Measurements from ENCODE around the gene WWOX. TPM values are rescaled to one million over a fixed set of nuclear protein-coding genes. Genes with fewer than 3 reads are reported as not detected.

Gene WWOX
- total RNA-seq, 1 donor from 2014 or later, result 7.3 TPM

DNA sequence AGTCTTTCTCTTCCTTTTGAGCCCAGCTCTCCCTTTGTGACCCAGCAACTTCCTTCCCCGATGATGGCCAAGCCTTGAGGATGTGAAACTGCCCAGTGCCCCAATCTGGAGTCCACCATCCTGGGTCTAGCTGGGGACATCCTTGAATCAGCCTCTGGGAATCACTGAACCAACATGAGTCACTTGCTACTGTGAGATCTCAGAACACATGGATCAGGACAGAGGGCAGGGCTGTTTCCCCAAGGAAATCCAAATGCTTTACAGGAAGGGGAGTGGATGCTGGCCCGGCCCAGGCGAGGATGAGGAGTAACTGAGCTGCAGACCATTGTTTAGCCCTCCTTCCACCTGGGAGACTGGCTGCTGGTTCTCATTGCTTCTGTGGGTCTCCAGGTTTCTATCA lies 547.6 kb downstream of the WWOX start:
- Mint-ChIP-seq H3K9me3 (ENCODE audit: unreplicated experiment) (peaks cover 1% of the 10 kb centered on the region), H3K4me3 (ENCODE audit: unreplicated experiment) (no peak overlapping the region), H3K4me1 (ENCODE audit: low read depth, unreplicated experiment) (peaks cover 9% of the 10 kb centered on the region), H3K27me3 (ENCODE audit: low read depth, unreplicated experiment) (peaks cover 6% of the 10 kb centered on the region), H3K27ac (ENCODE audit: unreplicated experiment) (no peak overlapping the region), H3K36me3 (ENCODE audit: low read depth, unreplicated experiment) (no peaks in the 10 kb centered on the region)
- Histone ChIP-seq H3K4me2 (ENCODE audit: low read length) (no peak overlapping the region), H2AFZ (ENCODE audit: low read depth, low read length) (no peak overlapping the region), H3K9me3 (ENCODE audit: insufficient read depth, low read depth, low read length) (no peaks in the 10 kb centered on the region), H3K36me3 (ENCODE audit: insufficient read depth, low read length) (no peaks in the 10 kb centered on the region), H3K4me3 (ENCODE audit: insufficient read depth, low read depth, low read length) (no peak overlapping the region), H3K27me3 (ENCODE audit: insufficient read depth, low read length) (no peaks in the 10 kb centered on the region), H3K79me2 (ENCODE audit: insufficient read depth, low read length) (no peaks in the 10 kb centered on the region), H4K20me1 (ENCODE audit: insufficient read depth, low read length) (no peaks in the 10 kb centered on the region), H3K27ac (ENCODE audit: low read depth, low read length) (no peak overlapping the region), H3K9ac (ENCODE audit: low read length) (no peak overlapping the region), H3K4me1 (ENCODE audit: insufficient read depth, low read length) (no peaks in the 10 kb centered on the region)
- no peak for DNase-seq (ENCODE audit: low read depth)
- TF ChIP-seq EZH2 (IDR thresholded peaks at IDR 0.05; ENCODE audit: insufficient read depth, low read length), result no peak
- no peak for FAIRE-seq

DNA sequence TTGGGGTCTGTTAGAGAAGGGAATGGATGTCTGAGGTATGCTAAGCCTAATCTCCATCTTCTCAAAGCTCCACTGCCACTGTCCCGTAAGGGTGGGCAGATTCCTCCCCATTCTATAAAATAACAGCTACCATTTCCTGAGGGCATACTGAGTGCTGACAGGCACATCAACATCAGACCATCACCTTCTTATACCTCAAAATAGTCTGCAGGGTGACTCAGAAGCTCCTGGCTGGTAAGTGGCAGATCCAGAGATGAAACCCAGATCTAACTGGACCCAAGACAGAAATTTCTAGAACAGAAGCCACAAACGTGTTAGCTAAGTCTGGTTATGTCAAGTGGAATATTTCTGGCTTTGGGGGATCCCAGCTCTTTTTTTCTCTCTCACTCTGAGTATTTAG lies 548.0 kb downstream of the WWOX start:
- no peak overlapping the region for H2AFZ ChIP-seq (ENCODE audit: low read depth, low read length)
- Mint-ChIP-seq H3K36me3 (ENCODE audit: low read depth, unreplicated experiment) (no peaks in the 10 kb centered on the region), H3K9me3 (ENCODE audit: unreplicated experiment) (peaks cover 1% of the 10 kb centered on the region), H3K27ac (ENCODE audit: unreplicated experiment) (no peak overlapping the region), H3K4me1 (ENCODE audit: low read depth, unreplicated experiment) (peaks cover 9% of the 10 kb centered on the region), H3K27me3 (ENCODE audit: low read depth, unreplicated experiment) (peaks cover 4% of the 10 kb centered on the region), H3K4me3 (ENCODE audit: unreplicated experiment) (no peak overlapping the region)
- no peaks in the 10 kb centered on the region for H3K4me1 ChIP-seq (ENCODE audit: insufficient read depth, low read length)
- no peak for DNase-seq (ENCODE audit: low read depth)
- no peaks in the 10 kb centered on the region for H3K9me3 ChIP-seq (ENCODE audit: insufficient read depth, low read depth, low read length)
- no peak overlapping the region for H3K4me2 ChIP-seq (ENCODE audit: low read length)
- no peaks in the 10 kb centered on the region for H3K79me2 ChIP-seq (ENCODE audit: insufficient read depth, low read length)
- TF ChIP-seq CTCF (IDR thresholded peaks at IDR 0.05; ENCODE audit: insufficient read depth, low read depth, low read length) (no peak), EZH2 (IDR thresholded peaks at IDR 0.05; ENCODE audit: insufficient read depth, low read length) (no peak)
- H3K27me3 ChIP-seq (ENCODE audit: insufficient read depth, low read length), result no peaks in the 10 kb centered on the region
- FAIRE-seq, result no peak
- H3K9ac ChIP-seq (ENCODE audit: low read length), result no peak overlapping the region
- H4K20me1 ChIP-seq (ENCODE audit: insufficient read depth, low read length), result no peaks in the 10 kb centered on the region
- no peak overlapping the region for H3K4me3 ChIP-seq (ENCODE audit: insufficient read depth, low read depth, low read length)
- H3K27ac ChIP-seq (ENCODE audit: low read depth, low read length), result no peak overlapping the region
- H3K36me3 ChIP-seq (ENCODE audit: insufficient read depth, low read length), result no peaks in the 10 kb centered on the region

GRCh38 chr16:78648517-78648916 lies 549.1 kb downstream of the WWOX start:
- Mint-ChIP-seq H3K27me3 (ENCODE audit: low read depth, unreplicated experiment) (peaks cover 3% of the 10 kb centered on the region), H3K4me1 (ENCODE audit: low read depth, unreplicated experiment) (peaks cover 9% of the 10 kb centered on the region), H3K36me3 (ENCODE audit: low read depth, unreplicated experiment) (no peaks in the 10 kb centered on the region), H3K9me3 (ENCODE audit: unreplicated experiment) (no peaks in the 10 kb centered on the region), H3K4me3 (ENCODE audit: unreplicated experiment) (no peak overlapping the region), H3K27ac (ENCODE audit: unreplicated experiment) (no peak overlapping the region)
- Histone ChIP-seq H3K79me2 (ENCODE audit: insufficient read depth, low read length) (no peaks in the 10 kb centered on the region), H3K9me3 (ENCODE audit: insufficient read depth, low read depth, low read length) (no peaks in the 10 kb centered on the region), H3K4me2 (ENCODE audit: low read length) (peak overlapping the region; percentile 39), H2AFZ (ENCODE audit: low read depth, low read length) (no peak overlapping the region), H3K4me3 (ENCODE audit: insufficient read depth, low read depth, low read length) (no peak overlapping the region), H4K20me1 (ENCODE audit: insufficient read depth, low read length) (no peaks in the 10 kb centered on the region), H3K9ac (ENCODE audit: low read length) (no peak overlapping the region), H3K27me3 (ENCODE audit: insufficient read depth, low read length) (no peaks in the 10 kb centered on the region), H3K27ac (ENCODE audit: low read depth, low read length) (no peak overlapping the region), H3K36me3 (ENCODE audit: insufficient read depth, low read length) (no peaks in the 10 kb centered on the region), H3K4me1 (ENCODE audit: insufficient read depth, low read length) (no peaks in the 10 kb centered on the region)
- TF ChIP-seq EZH2 (IDR thresholded peaks at IDR 0.05; ENCODE audit: insufficient read depth, low read length), result no peak
- TF ChIP-seq CTCF (IDR thresholded peaks at IDR 0.05; ENCODE audit: insufficient read depth, low read depth, low read length), result no peak
- peak; percentile 31 for DNase-seq (ENCODE audit: low read depth)
- no peak for FAIRE-seq
